Astrocyte (in vitro differentiated cells and primary cell): ENCODE results near the gene FAM217A.

Experiments
- EZH2 ChIP-seq: IDR thresholded peaks from 2 replicates; pipeline ENCODE4 v1.6.1; 2012; ENCODE audit warnings: mild to moderate bottlenecking, low read length, inconsistent platforms; ENCODE audit not compliant: insufficient read depth
- TF ChIP-seq, protein P1 (sequence below): IDR thresholded peaks from 2 replicates; pipeline ENCODE4 v1.5.1; 2011; ENCODE audit warnings: low read depth, mild to moderate bottlenecking, inconsistent platforms, low read length, moderate library complexity; ENCODE audit not compliant: insufficient read depth

DNA sequence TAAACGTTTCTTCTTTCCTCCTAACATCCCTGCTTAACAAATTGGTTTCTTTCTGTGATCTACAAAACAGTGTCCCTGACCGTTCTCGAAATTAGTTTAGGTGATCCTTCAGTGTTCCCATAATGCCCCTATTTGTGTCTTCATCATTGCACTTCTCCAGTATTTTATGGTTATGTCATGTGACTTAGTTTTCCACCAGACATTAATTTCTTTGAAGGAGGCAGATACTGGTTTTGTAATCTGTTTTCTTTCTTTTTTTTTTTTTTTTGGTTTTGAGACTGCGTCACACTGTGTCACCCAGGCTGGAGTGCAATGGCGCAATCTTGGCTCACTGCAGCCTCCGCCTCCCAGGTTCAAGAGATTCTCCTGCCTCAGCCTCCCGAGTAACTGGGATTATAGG lies 49.2 kb downstream of the FAM217A start:
- TF ChIP-seq, protein P1, sequence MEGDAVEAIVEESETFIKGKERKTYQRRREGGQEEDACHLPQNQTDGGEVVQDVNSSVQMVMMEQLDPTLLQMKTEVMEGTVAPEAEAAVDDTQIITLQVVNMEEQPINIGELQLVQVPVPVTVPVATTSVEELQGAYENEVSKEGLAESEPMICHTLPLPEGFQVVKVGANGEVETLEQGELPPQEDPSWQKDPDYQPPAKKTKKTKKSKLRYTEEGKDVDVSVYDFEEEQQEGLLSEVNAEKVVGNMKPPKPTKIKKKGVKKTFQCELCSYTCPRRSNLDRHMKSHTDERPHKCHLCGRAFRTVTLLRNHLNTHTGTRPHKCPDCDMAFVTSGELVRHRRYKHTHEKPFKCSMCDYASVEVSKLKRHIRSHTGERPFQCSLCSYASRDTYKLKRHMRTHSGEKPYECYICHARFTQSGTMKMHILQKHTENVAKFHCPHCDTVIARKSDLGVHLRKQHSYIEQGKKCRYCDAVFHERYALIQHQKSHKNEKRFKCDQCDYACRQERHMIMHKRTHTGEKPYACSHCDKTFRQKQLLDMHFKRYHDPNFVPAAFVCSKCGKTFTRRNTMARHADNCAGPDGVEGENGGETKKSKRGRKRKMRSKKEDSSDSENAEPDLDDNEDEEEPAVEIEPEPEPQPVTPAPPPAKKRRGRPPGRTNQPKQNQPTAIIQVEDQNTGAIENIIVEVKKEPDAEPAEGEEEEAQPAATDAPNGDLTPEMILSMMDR: no peak
- no peak for TF ChIP-seq EZH2
